ENCODE data around the gene VWF. TPM values are rescaled to one million over a fixed set of nuclear protein-coding genes. Genes with fewer than 3 reads are reported as not detected.

Gene VWF
- total RNA-seq, 2 donors from 2014 or later = 248 to 476 TPM

- no peaks in the 10 kb centered on the region for H3K4me1 Mint-ChIP-seq
- H3K36me3 Mint-ChIP-seq (ENCODE audit: low read depth) = peaks cover 79% of the 10 kb centered on the region
Measured at GRCh38 chr12:6099316-6099715, 25.2 kb downstream of the VWF start.

GRCh38 chr12:6097411-6097810 is 27.1 kb downstream of the VWF start:
- Histone ChIP-seq H3K9ac (ENCODE audit: extremely low read depth, low read length, poor library complexity, severe bottlenecking) (no peak overlapping the region), H3K27me3 (ENCODE audit: control insufficient read depth, insufficient read depth, low read length, poor library complexity, severe bottlenecking) (no peaks in the 10 kb centered on the region), H3K4me3 (ENCODE audit: low read length) (no peak overlapping the region), H3K36me3 (ENCODE audit: control insufficient read depth, insufficient read depth, low read length) (peaks cover 38% of the 10 kb centered on the region), H3K27ac (ENCODE audit: low read depth, low read length) (no peak overlapping the region), H3K4me1 (ENCODE audit: control insufficient read depth, insufficient read depth, low read length) (no peaks in the 10 kb centered on the region), H3K9me3 (ENCODE audit: control insufficient read depth, low read length) (peaks cover 5% of the 10 kb centered on the region)
- H3K27ac Mint-ChIP-seq = no peak overlapping the region
- H3K36me3 Mint-ChIP-seq (ENCODE audit: low read depth) = peaks cover 86% of the 10 kb centered on the region
- peaks cover 10% of the 10 kb centered on the region for H3K4me1 Mint-ChIP-seq
- peak; percentile 19 for DNase-seq
- peaks cover 9% of the 10 kb centered on the region for H3K9me3 Mint-ChIP-seq
- no peaks in the 10 kb centered on the region for H3K27me3 Mint-ChIP-seq (ENCODE audit: insufficient read depth)
- 82 to 89% methylated on average over 2 to 3 of the region's 3 CpGs for WGBS, 2 experiments (ENCODE audit: insufficient coverage in 1 of 2, insufficient read length in 1 of 2)
- no peak for TF ChIP-seq CTCF (conservative IDR thresholded peaks at IDR 0.05)
- no peak overlapping the region for H3K4me3 Mint-ChIP-seq

More at GRCh38 chr12:6099316-6099715, 25.2 kb downstream of the VWF start:
- peaks cover 9% of the 10 kb centered on the region for H3K9me3 Mint-ChIP-seq
- H3K27ac Mint-ChIP-seq = no peak overlapping the region
- WGBS, 2 experiments (ENCODE audit: insufficient coverage in 1 of 2, insufficient read length in 1 of 2) = 83 to 93% methylated on average over 1 to 2 of the region's 2 CpGs
- no peaks in the 10 kb centered on the region for H3K27me3 ChIP-seq (ENCODE audit: control insufficient read depth, insufficient read depth, low read length, poor library complexity, severe bottlenecking)
- H3K27ac ChIP-seq (ENCODE audit: low read depth, low read length) = no peak overlapping the region
- no peak overlapping the region for H3K4me3 Mint-ChIP-seq
- peaks cover 5% of the 10 kb centered on the region for H3K9me3 ChIP-seq (ENCODE audit: control insufficient read depth, low read length)
- peaks cover 38% of the 10 kb centered on the region for H3K36me3 ChIP-seq (ENCODE audit: control insufficient read depth, insufficient read depth, low read length)
- no peak overlapping the region for H3K9ac ChIP-seq (ENCODE audit: extremely low read depth, low read length, poor library complexity, severe bottlenecking)
- no peaks in the 10 kb centered on the region for H3K27me3 Mint-ChIP-seq (ENCODE audit: insufficient read depth)
- H3K4me3 ChIP-seq (ENCODE audit: low read length) = no peak overlapping the region
- no peaks in the 10 kb centered on the region for H3K4me1 ChIP-seq (ENCODE audit: control insufficient read depth, insufficient read depth, low read length)
- DNase-seq = no peak
- TF ChIP-seq CTCF (conservative IDR thresholded peaks at IDR 0.05) = no peak

- Mint-ChIP-seq H3K9me3 (peaks cover 5% of the 10 kb centered on the region), H3K27ac (no peak overlapping the region), H3K4me3 (no peak overlapping the region), H3K27me3 (ENCODE audit: insufficient read depth) (no peaks in the 10 kb centered on the region), H3K36me3 (ENCODE audit: low read depth) (peaks cover 85% of the 10 kb centered on the region), H3K4me1 (peaks cover 10% of the 10 kb centered on the region)
- H3K9me3 ChIP-seq (ENCODE audit: control insufficient read depth, low read length) = peaks cover 5% of the 10 kb centered on the region
- peaks cover 38% of the 10 kb centered on the region for H3K36me3 ChIP-seq (ENCODE audit: control insufficient read depth, insufficient read depth, low read length)
- H3K4me3 ChIP-seq (ENCODE audit: low read length) = no peak overlapping the region
- no peaks in the 10 kb centered on the region for H3K4me1 ChIP-seq (ENCODE audit: control insufficient read depth, insufficient read depth, low read length)
- H3K27me3 ChIP-seq (ENCODE audit: control insufficient read depth, insufficient read depth, low read length, poor library complexity, severe bottlenecking) = no peaks in the 10 kb centered on the region
- no peak overlapping the region for H3K27ac ChIP-seq (ENCODE audit: low read depth, low read length)
- 82 to 94% methylated on average over 2 to 3 of the region's 3 CpGs for WGBS, 2 experiments (ENCODE audit: insufficient coverage in 1 of 2, insufficient read length in 1 of 2)
- no peak for TF ChIP-seq CTCF (conservative IDR thresholded peaks at IDR 0.05)
- H3K9ac ChIP-seq (ENCODE audit: extremely low read depth, low read length, poor library complexity, severe bottlenecking) = no peak overlapping the region
- peak; percentile 17 for DNase-seq
Measured at GRCh38 chr12:6096527-6096926, 27.9 kb downstream of the VWF start.
